Measurements from ENCODE around the gene ATP11B.

The ATP11B gene

DNA sequence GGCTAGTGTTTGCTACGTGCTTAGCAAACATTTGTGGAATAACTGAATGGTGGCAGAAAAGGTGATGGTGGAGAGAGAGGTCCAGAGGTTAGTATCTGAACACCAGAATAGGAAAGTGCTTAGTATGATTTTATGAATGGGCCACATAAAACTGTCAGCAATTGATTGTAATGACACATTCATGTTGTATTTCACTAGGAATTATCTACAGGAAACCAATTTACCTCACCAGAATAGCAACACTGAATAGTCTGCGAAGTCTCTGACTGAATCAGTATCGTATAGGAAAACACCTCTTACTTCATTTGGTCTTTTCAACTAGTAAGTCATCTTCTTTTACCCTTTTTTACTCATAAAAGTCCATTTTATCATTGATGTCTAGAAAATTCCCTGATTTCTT is 8.2 kb upstream of the ATP11B start:
- H3K36me3 ChIP-seq (ENCODE audit: low read length), result no peaks in the 10 kb centered on the region
- no peak overlapping the region for H3K9ac ChIP-seq (ENCODE audit: low read length)
- no peak overlapping the region for H3K4me3 ChIP-seq (ENCODE audit: insufficient read depth, low read length, poor library complexity, severe bottlenecking)
- no peak overlapping the region for H2AFZ ChIP-seq (ENCODE audit: low read depth, low read length, severe bottlenecking)
- H3K4me2 ChIP-seq (ENCODE audit: low read depth, low read length, poor library complexity, severe bottlenecking), result no peak overlapping the region
- TF ChIP-seq, protein P1, sequence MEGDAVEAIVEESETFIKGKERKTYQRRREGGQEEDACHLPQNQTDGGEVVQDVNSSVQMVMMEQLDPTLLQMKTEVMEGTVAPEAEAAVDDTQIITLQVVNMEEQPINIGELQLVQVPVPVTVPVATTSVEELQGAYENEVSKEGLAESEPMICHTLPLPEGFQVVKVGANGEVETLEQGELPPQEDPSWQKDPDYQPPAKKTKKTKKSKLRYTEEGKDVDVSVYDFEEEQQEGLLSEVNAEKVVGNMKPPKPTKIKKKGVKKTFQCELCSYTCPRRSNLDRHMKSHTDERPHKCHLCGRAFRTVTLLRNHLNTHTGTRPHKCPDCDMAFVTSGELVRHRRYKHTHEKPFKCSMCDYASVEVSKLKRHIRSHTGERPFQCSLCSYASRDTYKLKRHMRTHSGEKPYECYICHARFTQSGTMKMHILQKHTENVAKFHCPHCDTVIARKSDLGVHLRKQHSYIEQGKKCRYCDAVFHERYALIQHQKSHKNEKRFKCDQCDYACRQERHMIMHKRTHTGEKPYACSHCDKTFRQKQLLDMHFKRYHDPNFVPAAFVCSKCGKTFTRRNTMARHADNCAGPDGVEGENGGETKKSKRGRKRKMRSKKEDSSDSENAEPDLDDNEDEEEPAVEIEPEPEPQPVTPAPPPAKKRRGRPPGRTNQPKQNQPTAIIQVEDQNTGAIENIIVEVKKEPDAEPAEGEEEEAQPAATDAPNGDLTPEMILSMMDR (IDR thresholded peaks at IDR 0.05; ENCODE audit: insufficient read depth, low read length, poor library complexity, severe bottlenecking), result no peak
- TF ChIP-seq EZH2phosphoT487 (conservative IDR thresholded peaks at IDR 0.05; ENCODE audit: low read length), result no peak
- no peaks in the 10 kb centered on the region for H3K9me2 ChIP-seq (replicated peaks; ENCODE audit: insufficient read depth, low read length)
- no peaks in the 10 kb centered on the region for H4K20me1 ChIP-seq (ENCODE audit: low read depth, low read length)
- no peaks in the 10 kb centered on the region for H3K9me3 ChIP-seq (ENCODE audit: insufficient read depth, low read length)
- no peak overlapping the region for H3K27ac ChIP-seq (ENCODE audit: low read depth, low read length)
- no peaks in the 10 kb centered on the region for H3F3A ChIP-seq (ENCODE audit: insufficient read depth)
- no peaks in the 10 kb centered on the region for H3K27me3 ChIP-seq (ENCODE audit: low read length)
- no peaks in the 10 kb centered on the region for H3K79me2 ChIP-seq (ENCODE audit: insufficient read depth, low read length)

- Histone ChIP-seq H3K9me3 (ENCODE audit: insufficient read depth, low read length) (no peaks in the 10 kb centered on the region), H3K27me3 (ENCODE audit: low read length) (no peaks in the 10 kb centered on the region), H3K4me3 (ENCODE audit: insufficient read depth, low read length, poor library complexity, severe bottlenecking) (no peak overlapping the region), H3K27ac (ENCODE audit: low read depth, low read length) (no peak overlapping the region), H2AFZ (ENCODE audit: low read depth, low read length, severe bottlenecking) (no peak overlapping the region), H3F3A (ENCODE audit: insufficient read depth) (no peaks in the 10 kb centered on the region), H4K20me1 (ENCODE audit: low read depth, low read length) (no peaks in the 10 kb centered on the region), H3K9me2 (replicated peaks; ENCODE audit: insufficient read depth, low read length) (no peaks in the 10 kb centered on the region), H3K79me2 (ENCODE audit: insufficient read depth, low read length) (no peaks in the 10 kb centered on the region), H3K4me2 (ENCODE audit: low read depth, low read length, poor library complexity, severe bottlenecking) (no peak overlapping the region), H3K9ac (ENCODE audit: low read length) (no peak overlapping the region), H3K36me3 (ENCODE audit: low read length) (no peaks in the 10 kb centered on the region)
- TF ChIP-seq EZH2phosphoT487 (conservative IDR thresholded peaks at IDR 0.05; ENCODE audit: low read length), result no peak
- TF ChIP-seq, protein P1 (IDR thresholded peaks at IDR 0.05; ENCODE audit: insufficient read depth, low read length, poor library complexity, severe bottlenecking), result no peak
Observed at GRCh38 chr3:182785756-182786155, 7.5 kb upstream of the ATP11B start.

DNA sequence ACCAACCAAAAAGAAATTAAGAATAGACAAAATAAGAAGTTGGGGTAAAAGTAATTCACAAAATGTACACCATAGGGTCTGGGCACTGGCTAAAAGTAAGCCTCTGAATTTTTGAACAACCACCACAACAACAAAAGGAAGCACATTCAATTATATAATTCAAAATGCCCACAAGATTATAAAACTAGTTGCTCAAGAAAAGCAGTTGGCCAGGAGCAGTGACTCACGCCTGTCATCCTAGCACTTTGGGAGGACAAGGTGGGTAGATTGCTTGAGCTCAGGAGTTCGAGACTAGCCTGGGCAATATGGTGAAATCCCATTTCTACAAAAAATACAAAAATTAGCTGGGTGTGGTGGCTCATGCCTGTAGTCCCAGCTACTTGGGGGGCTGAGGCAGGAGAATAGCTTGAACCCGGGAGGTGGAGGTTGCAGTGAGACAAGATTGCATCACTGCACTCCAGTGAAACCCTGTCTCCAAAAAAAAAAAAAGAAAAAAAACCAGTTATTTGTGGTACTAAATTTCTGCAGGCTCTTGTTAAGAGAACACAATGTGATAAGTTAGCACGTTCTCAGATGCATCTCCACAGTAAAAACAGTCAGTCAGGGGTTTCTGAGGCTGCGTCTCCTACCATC is 6.6 kb upstream of the ATP11B start:
- Histone ChIP-seq H3K27me3 (ENCODE audit: low read length) (no peaks in the 10 kb centered on the region), H3K79me2 (ENCODE audit: insufficient read depth, low read length) (no peaks in the 10 kb centered on the region), H3K4me2 (ENCODE audit: low read depth, low read length, poor library complexity, severe bottlenecking) (no peak overlapping the region), H3K4me3 (ENCODE audit: insufficient read depth, low read length, poor library complexity, severe bottlenecking) (no peak overlapping the region), H2AFZ (ENCODE audit: low read depth, low read length, severe bottlenecking) (no peak overlapping the region), H3F3A (ENCODE audit: insufficient read depth) (no peaks in the 10 kb centered on the region), H3K9me2 (replicated peaks; ENCODE audit: insufficient read depth, low read length) (no peaks in the 10 kb centered on the region), H3K9ac (ENCODE audit: low read length) (no peak overlapping the region), H4K20me1 (ENCODE audit: low read depth, low read length) (no peaks in the 10 kb centered on the region), H3K27ac (ENCODE audit: low read depth, low read length) (no peak overlapping the region), H3K9me3 (ENCODE audit: insufficient read depth, low read length) (no peaks in the 10 kb centered on the region), H3K36me3 (ENCODE audit: low read length) (no peaks in the 10 kb centered on the region)
- TF ChIP-seq EZH2phosphoT487 (conservative IDR thresholded peaks at IDR 0.05; ENCODE audit: low read length), result no peak
- TF ChIP-seq, protein P1 (IDR thresholded peaks at IDR 0.05; ENCODE audit: insufficient read depth, low read length, poor library complexity, severe bottlenecking), result no peak
